GM19043 (cell line): Measurements from ENCODE around the gene CPEB4.
A peak's percentile ranks its signal among the peaks of the same experiment; 100 is the strongest.

ENCODE experiments used
- ATAC-seq: cut with Tn5 transposase; IDR thresholded peaks from one replicate; pipeline ENCODE4 v1.9.1; 2021; ENCODE audit warnings: low read depth; ENCODE audit not compliant: unreplicated experiment

Gene CPEB4

DNA sequence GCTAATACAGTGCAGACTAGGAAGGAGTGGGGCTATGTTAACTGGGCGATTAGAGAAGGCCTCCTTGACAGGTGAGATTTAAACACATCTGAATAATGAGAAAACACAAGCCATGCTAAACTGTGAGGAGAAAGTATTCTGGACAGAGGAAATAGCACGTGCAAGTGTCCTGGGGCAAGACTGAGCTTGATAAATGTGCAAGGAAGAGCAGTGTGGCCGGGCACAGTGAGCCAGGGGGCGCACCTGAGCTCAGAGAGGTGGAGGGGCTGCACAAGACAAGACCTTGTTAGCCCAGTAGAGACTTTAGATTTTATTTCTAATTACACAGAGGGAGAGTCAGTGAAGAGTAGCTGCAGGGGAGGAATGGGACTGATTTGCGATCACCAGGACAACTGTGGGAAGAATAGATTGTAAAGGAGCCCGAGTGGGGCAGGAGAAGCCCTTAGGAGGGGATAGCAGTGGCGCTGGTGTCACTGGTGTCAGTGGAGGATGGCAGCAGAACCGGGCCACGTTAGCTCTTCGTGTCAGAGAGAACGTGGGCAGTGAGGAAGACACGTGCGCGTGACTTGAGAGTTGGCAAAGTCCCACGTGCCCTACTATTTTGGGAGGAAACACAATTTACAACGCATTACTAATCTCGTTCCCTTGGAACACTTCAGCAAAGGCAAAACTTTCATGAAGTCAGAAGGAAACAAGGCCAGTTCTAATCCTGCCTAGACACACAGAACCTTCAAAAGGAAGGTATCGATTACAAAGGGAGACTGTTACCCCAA lies 82.9 kb downstream of the CPEB4 start:
- ATAC-seq: no peak

DNA sequence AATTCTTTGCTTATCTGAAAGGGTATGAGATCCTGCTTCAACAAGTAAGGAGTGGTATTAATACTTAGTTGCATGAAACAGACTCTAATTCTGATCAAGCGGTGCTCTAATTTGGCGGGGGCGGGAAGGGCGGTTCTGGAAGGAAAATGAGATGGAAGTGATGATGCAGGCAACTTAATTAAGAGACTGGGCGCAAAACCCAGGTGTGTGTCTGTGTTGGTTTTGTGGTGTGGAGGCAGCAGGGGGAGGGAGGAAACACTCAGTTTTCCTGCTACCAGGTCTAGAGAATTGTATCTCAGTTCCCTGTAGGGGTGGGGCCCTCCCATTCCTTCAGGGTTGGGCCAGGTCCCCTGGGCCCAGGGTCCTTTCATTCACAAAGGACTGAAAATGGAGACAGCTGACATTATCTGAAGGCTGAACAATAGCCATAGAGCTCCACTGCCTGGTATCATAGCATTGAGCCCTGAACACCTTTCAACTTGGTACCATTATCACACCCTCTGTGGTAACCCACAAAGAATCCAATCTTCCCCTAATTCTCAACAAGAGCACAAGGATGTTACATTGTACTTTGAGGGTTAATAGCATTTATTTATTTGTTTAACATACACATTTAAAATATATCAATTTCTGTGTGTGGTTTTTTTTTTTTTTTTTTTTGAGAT lies 83.7 kb downstream of the CPEB4 start:
- ATAC-seq: no peak

DNA sequence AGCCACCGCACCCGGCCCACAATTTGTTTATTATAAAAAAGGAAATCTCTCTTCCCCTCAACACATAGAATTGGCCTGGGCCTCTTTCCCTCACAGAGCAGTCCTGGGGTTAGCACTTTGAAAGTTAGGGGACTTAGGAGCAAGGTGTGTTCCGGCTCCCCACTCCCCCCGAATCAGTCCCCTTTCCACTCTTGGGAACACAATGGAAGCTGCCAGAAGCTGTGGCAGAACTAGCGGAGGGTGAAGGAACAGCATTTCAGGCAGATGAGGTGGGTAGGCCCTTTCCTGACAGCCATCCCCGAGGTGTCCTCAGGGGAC lies 84.4 kb downstream of the CPEB4 start:
- ATAC-seq: no peak

DNA sequence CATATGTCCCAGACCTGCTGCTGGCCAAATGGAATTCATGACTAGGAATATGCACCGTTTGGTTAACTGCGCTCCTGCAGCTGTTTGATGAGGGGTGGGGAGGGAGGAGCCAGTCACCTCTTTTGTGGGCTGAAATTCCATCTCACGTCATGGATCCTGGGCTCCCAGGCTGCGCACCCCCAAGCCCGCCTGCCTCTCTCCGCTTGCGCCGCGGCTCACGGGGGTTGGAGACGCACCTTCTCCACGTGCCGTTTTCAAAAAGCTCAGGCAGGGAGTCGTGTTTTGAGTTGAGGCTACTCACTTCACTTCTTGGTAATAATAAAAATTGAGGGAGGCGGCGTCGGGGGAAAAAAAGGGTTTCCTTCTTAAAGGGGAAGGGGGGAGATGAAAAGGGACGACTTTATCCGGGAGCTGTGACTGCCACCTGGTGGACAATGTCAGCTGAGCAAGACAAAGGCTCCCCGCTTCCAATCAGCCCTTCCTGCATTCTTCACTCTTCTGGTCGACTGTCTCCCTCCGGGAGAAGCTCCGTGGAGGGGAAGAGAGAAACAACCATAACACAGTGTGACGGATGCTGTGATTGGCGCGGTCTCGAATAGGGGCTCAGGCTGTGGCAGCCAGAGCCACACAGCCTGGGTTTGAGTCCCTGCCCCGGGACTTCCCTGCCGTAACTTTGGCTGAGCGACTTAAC lies 84.9 kb downstream of the CPEB4 start:
- peak; percentile 71 for ATAC-seq

DNA sequence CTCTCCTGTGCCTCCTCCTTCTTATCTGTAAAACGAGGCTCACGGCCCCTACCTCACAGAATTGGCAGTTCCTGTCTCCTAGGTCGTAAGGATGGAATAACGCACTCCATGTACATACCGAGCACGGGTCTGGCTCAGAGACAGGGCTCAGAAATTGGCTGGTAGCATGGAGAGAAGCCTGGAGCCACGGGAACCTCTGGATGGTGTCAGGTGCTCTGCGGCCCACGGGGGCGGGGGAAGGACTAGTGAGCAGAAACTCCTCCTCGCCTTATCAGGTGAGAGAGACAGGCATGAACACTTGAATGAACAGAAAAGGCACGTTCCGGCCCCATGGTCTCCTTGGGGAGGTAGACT lies 85.4 kb downstream of the CPEB4 start:
- ATAC-seq: peak; percentile 25

DNA sequence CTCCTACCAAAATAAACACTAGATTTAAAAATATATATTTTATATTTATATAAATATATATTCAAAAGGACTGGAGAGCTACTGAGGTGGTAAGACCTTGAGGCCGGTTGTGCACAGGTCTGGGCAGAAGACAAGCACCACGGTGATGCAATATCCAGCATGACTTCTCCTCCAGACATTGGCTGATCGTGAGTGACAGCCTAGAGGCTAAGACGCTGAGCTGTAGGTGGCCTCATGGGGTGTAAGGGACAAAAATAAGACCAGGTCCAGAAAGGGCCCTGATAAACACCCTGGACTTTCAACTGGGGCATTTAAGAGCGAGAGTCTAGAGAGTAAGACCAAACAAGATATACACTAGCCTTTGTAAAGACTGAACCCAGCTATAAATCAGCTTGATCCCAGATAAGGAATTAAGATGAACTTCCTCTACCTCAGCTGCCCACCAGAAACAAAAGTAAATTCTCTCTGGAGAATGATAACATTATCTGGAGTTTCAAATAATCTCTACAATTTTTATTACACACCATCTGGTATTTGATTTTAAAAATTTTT lies 86.6 kb downstream of the CPEB4 start:
- no peak for ATAC-seq

DNA sequence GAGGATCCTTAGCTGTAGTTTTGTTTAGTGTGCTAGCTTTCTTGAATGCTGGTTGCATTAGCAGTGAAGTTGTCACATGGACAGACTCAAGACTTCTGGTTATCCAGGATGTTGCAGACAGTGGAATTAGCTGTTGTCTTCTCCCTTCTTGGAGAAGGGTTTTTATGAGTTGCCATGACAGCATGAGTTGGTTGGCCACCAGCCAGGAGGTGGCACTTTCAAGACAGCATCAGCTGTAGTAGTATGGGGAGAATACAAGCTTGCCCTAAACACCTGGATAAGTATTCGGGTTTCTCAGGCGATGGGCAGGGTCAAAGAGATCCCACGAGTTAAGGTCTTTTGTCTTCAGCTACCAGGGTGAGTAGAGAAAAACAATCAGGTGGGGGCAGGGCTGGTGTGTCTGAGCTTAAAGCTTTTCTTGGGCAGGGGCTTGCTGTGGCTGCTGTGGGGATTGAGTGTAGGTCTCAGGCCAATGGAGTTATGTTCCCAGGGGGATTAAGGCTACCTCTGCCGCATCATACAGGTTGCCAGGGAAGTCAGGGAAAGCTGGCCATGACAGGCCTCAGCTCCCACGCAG lies 93.1 kb downstream of the CPEB4 start:
- no peak for ATAC-seq

DNA sequence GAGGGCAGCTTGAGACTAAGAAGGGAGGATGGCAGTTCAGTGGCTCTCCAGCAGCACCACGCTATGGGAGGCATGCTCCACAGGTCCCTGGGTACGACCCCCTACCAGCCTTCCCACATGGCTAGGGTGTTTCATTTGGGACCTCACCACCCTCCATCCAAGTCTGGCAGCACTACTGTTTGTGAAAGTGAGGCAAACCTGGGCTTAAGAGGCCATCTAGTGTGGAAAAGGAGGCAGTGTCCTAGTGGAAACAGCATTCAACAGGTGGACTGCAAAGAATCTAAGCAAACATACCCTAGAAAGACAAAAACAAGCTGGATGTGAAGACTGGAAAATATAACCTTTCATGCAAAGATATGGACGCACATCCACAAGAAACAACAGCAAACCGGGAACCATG lies 96.1 kb downstream of the CPEB4 start:
- ATAC-seq: no peak

DNA sequence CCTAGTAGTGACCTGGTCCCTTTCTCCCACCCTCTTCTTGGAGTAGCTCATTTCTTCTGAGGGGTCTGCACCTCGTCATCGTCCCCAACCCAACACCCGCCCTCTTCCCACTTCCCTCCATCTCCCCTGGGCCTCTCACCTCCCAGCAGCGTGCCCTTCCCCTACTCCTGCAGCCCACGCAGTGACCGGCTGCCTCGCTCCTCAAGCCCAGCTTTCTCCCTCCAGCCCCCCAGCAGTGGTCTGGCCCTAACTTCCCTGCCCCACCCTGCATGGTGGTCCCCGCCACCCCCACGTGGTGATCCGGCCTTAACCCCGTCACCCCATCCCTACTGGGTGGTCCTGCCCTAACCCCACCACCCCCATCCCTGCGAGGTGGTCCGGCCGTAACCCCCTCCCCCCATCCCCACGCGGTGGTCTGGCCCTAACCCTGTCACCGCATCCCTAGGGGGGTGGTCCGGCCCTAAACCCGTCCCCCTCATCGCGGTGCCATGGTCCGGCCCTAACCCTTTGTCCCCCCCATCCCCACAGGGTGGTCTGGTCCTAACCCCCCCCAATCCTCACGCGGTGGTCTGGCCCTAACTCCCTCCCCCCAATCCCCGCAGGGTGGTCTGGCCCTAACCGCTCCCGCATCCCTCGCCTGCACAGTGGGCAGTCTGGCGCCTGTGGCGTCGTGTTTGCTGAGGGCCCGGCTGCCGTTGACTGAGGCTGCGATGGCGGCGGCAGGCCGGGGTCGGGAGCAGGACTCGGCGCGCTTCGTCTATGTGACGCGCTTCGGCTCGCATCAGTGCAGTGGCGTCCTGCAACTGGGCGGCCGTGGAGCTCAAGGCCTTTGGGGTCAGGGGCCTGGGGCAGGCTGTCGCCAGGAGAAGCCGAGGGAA lies 100.6 kb downstream of the CPEB4 start, which contains the start of gene C5orf47:
C5orf47 (plus strand) TSS at position 617 of the 878 bp plus-strand sequence; CDS start at position 711, 94 bp downstream.
- ATAC-seq: no peak

DNA sequence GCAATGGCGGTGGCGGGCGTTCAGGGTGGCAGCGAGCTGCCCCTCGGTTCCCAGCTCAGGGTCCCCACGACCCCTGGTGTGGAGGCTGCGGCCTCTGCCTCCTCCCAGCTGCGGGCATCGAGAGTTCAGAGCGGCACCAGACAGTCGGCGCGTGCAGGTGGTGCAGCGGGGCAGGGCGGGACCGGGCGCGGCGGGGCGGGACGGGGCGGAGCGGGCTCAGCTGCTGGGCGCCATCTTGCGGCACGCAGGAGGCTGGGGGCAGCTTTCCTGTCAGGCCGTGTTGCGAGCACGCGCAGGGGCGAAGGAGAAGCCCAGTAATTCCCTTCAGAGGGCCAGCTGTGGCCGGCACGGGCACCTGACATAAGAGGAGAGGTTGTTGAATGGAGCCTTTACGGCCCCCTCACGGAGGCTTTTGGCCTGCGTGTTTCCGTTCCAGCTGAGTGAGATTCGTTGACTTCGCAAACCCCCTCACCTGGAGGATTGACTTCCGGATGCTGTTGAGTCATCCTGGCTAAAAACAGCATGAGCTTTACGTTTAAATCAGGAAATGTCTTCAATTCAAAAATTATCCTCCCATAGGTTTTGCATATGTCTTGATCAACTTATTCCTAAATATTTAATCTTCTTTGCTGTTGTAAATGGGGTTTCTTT lies 101.4 kb downstream of the CPEB4 start:
- ATAC-seq: no peak

DNA sequence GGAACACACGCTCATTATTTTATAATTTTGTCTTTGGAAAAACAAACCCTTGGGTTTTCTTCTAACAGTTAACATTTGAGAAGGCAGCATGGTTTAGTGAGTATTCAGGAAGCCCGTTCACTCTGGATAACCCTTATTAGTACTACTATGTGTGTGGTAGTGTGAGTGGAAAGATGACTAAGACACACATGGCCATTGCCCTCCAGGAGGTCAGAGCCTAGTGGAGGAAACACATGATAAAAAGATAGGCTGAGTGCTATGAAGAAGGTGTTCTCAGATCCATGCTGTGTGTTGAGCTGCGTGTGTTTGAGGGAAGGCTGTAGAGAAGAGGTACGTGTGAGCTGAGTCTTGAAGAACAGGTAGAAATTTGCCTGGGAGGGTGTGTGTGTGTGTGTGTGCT lies 109.2 kb downstream of the CPEB4 start:
- ATAC-seq: no peak

DNA sequence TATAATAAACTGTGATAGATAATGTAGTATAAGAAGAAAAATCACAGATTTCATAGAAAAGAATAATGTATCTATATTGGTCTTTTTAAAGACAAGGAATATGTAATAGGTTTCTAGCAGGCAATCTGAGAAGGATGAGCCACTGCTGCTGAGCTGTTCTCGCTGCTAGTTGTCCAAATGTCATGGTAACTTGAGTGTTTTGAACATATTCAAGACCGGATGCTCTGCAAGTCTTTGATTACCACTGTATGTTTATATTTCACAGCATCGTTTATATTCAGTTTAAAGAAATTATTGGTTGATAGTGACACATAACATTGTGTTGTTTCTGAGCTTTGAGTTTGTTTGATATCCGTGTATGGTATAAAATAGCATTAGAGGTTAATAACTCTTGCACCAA lies 110.4 kb downstream of the CPEB4 start:
- ATAC-seq: no peak

DNA sequence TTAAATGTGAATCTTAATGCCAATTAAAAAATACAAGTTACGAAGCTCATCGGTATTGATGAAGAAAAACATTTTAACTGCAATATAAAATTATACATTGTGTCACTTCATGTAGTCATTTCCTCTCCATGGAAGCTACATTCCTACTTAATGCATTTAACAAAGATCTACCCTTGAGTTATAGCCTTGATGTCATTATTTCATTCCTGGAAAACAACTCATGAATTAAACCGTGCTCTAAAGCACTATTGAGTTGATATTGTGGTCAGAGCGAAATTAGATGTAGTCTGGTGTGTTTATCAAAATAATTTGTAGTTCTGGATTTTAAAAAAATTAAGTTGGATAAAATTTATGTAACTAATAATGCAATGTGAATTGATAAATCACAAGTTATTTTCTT lies 111.9 kb downstream of the CPEB4 start:
- ATAC-seq: no peak

DNA sequence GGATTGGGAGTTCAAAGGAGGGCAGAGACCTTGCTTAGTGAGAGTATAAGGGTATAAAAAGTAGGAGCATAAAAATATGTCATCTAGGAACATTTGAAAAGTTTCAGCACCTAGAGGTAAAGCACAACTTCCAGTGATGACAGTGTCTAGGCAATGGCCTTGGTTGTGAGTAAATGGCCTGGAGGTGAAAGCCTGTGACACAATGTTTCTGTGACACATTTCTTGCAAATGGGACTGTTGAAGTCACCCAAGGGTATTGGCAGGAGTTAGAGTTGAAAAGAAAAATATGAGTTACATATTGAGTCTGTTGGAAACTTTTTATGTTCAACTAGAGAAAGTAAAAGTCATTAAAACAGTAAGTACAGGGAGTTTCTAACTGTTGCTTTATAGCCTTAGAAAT lies 115.6 kb downstream of the CPEB4 start:
- ATAC-seq: no peak

DNA sequence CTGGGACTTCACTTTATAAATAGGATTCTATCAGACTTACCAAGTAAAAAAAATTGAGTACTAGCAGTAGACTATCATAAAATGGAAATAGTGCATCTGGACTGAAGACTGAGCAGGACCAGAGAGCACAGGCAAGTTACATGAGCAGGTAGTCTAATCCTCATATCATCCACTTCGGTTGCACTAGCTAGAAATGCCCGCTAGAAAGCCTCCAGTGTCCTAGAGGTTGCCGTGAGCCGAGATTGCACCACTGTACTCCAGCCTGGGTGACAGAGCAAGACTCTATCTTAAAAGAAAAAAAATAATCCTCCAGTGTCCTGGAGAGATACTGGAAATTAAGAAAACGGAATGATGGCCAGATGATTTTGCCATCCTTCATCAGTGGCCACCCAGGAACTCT lies 120.8 kb downstream of the CPEB4 start:
- ATAC-seq: no peak

DNA sequence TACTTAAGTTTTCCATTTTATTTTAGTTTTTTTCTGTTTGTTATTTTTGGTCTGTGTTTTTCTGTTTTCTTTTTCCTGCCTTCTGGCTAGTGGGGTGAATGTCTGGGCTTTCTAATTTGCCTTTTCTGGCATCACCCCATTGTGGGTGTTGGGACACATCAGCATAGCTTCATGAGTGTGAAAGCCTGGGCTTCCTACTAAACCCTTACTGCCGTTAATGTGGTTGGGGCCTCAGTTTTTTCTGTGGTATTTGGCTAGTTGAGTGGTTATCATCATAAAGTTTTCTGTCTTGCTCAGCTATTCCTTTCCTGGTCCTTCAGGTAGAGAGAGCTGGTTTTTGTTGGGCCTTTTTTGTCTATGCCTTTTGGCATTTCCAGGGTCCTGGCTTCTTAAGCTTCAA lies 122.2 kb downstream of the CPEB4 start:
- no peak for ATAC-seq

DNA sequence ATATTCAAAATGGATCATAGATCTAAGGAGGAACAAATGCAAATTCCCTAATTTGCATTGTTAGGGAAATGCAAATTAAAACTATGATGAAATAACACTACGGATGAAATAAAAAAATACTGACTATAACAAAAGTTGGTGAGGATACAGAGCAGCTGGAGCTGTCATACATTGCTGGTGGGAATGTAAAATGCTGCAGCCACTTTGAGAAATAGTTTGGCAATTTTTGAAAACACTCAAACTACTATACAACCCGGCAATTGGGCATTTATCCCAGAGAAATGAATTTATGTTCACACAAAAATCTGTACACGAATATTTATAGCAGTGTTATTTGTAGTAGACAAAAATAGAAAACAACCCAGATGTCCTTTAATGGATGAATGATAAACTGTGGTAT lies 123.3 kb downstream of the CPEB4 start:
- ATAC-seq: no peak
